SK-N-SH treated with all-trans-retinoic acid at 6 μM for 48 hours (cell line): Measurements from ENCODE around the gene CDK6.

ENCODE experiments used
- ARNTL ChIP-seq: fragments of 450-650 bp; formaldehyde crosslinking; IDR thresholded peaks from 2 replicates; pipeline ENCODE4 v1.5.0; 2020; ENCODE audit warnings: low read depth, mild to moderate bottlenecking, moderate library complexity, borderline replicate concordance
- BACH2 ChIP-seq: fragments of 250-450 bp; sonication (Bioruptor Pico); IDR thresholded peaks from 2 replicates; pipeline ENCODE4 v1.9.0; 2021; ENCODE audit warnings: mild to moderate bottlenecking, borderline replicate concordance
- GLIS3 ChIP-seq: fragments of 250-450 bp; sonication (Bioruptor Pico); IDR thresholded peaks from 2 replicates; pipeline ENCODE4 v1.5.0; 2020; ENCODE audit warnings: mild to moderate bottlenecking, moderate library complexity
- OSR1 ChIP-seq: fragments of 250-450 bp; sonication (Bioruptor Pico); IDR thresholded peaks from 2 replicates; pipeline ENCODE4 v1.8.0; 2022; ENCODE audit warnings: moderate library complexity, mild to moderate bottlenecking, inconsistent platforms
- SNAI2 ChIP-seq: fragments of 250-450 bp; sonication (Bioruptor Pico); IDR thresholded peaks from 2 replicates; pipeline ENCODE4 v1.5.0; 2020; ENCODE audit warnings: mild to moderate bottlenecking, moderate library complexity
- TCF4 ChIP-seq: fragments of 250-450 bp; sonication (Bioruptor Pico); IDR thresholded peaks from 2 replicates; pipeline ENCODE4 v1.8.0; 2021; ENCODE audit warnings: mild to moderate bottlenecking, moderate library complexity, borderline replicate concordance
- ZFP30 ChIP-seq: fragments of 450-650 bp; formaldehyde crosslinking; IDR thresholded peaks from 2 replicates; pipeline ENCODE4 v1.5.0; 2022; ENCODE audit warnings: mild to moderate bottlenecking, moderate library complexity
- ZNF8 ChIP-seq: fragments of 450-650 bp; formaldehyde crosslinking; IDR thresholded peaks from 2 replicates; pipeline ENCODE4 v1.5.0; 2020; ENCODE audit warnings: mild to moderate bottlenecking, moderate library complexity
- TF ChIP-seq, protein P1 (sequence below): fragments of 250-450 bp; sonication (Bioruptor Pico); IDR thresholded peaks from 2 replicates; pipeline ENCODE4 v1.8.0; 2020; ENCODE audit warnings: mild to moderate bottlenecking, moderate library complexity, borderline replicate concordance

- TF ChIP-seq, protein P1, sequence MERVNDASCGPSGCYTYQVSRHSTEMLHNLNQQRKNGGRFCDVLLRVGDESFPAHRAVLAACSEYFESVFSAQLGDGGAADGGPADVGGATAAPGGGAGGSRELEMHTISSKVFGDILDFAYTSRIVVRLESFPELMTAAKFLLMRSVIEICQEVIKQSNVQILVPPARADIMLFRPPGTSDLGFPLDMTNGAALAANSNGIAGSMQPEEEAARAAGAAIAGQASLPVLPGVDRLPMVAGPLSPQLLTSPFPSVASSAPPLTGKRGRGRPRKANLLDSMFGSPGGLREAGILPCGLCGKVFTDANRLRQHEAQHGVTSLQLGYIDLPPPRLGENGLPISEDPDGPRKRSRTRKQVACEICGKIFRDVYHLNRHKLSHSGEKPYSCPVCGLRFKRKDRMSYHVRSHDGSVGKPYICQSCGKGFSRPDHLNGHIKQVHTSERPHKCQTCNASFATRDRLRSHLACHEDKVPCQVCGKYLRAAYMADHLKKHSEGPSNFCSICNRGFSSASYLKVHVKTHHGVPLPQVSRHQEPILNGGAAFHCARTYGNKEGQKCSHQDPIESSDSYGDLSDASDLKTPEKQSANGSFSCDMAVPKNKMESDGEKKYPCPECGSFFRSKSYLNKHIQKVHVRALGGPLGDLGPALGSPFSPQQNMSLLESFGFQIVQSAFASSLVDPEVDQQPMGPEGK (CRISPR knock-in tag): no peak
- no peak for TF ChIP-seq ARNTL (CRISPR knock-in tag)
- TF ChIP-seq SNAI2 (CRISPR knock-in tag): no peak
- no peak for TF ChIP-seq GLIS3 (CRISPR knock-in tag)
- no peak for TF ChIP-seq ZFP30 (CRISPR knock-in tag)
- TF ChIP-seq ZNF8: no peak
- TF ChIP-seq BACH2: no peak
- no peak for TF ChIP-seq TCF4 (CRISPR knock-in tag)
- no peak for TF ChIP-seq OSR1 (CRISPR knock-in tag)
Measured at GRCh38 chr7:92715963-92716362, 120.4 kb downstream of the CDK6 start.
